Activated B cell treated with CpG ODN at 0.5 μM for 24 hours (primary cell): ENCODE results near the gene ATAD3A. TPM values are rescaled to one million over a fixed set of nuclear protein-coding genes. Genes with fewer than 3 reads are reported as not detected.
"Not testable (repeated sequence)": the region's sequence is repeated elsewhere in the genome, so short reads cannot be mapped to it uniquely, and the experiment has no call there.

Experiments
- ATAC-seq: fragments of 200-7000 bp; cut with Tn5 transposase; one replicate; pipeline ENCODE4 v1.10.0; 2021; ENCODE audit warnings: low read depth, mild to moderate bottlenecking, moderate library complexity
- CTCF ChIA-PET: fragments of 350-600 bp; sonication (Branson Sonifier 250); formaldehyde crosslinking; loops from one replicate; lab custom pipeline; 2021; ENCODE audit warnings: antibody characterized with exemption; lab: Charles Lee
- POLR2A ChIA-PET: fragments of 350-600 bp; sonication (Branson Sonifier 250); formaldehyde crosslinking; loops from one replicate; lab custom pipeline; 2021; ENCODE audit warnings: antibody characterized with exemption; lab: Charles Lee
- DNase-seq: peaks from one replicate; pipeline ENCODE4 v3.0.0; 2022
- H3K27ac Mint-ChIP-seq: one replicate; pipeline ENCODE4 v1.8.0; 2020; ENCODE audit warnings: mixed read lengths
- H3K27me3 Mint-ChIP-seq: one replicate; pipeline ENCODE4 v1.8.0; 2021; ENCODE audit warnings: mixed read lengths
- H3K36me3 Mint-ChIP-seq: one replicate; pipeline ENCODE4 v1.8.0; 2021; ENCODE audit warnings: low read depth, mixed read lengths
- H3K4me1 Mint-ChIP-seq: one replicate; pipeline ENCODE4 v1.8.0; 2021; ENCODE audit warnings: mixed read lengths
- H3K4me3 Mint-ChIP-seq: one replicate; pipeline ENCODE4 v1.8.0; 2020; ENCODE audit warnings: mild to moderate bottlenecking, mixed read lengths
- H3K9me3 Mint-ChIP-seq: one replicate; pipeline ENCODE4 v1.8.0; 2020; ENCODE audit warnings: mixed read lengths
- CTCF ChIP-seq: fragments of 200-600 bp; IDR thresholded peaks from one replicate; pipeline ENCODE4 v1.8.0; 2022; ENCODE audit warnings: antibody characterized with exemption, mild to moderate bottlenecking
- intact Hi-C: fragments of 100-400 bp; cut with micrococcal nuclease; formaldehyde crosslinking; loops from one replicate; pipeline ENCODE4 v1.15.1; 2024
- total RNA-seq: library from RNA; stranded (reverse); gene quantifications from 2 replicates; pipeline ENCODE4 v1.2.3, GENCODE V29; 2022

Gene ATAD3A
- total RNA-seq, result 26.1 and 32.4 TPM in 2 replicates

- Mint-ChIP-seq H3K27me3 (no peaks in the 10 kb centered on the region), H3K36me3 (peaks cover 11% of the 10 kb centered on the region), H3K9me3 (no peaks in the 10 kb centered on the region), H3K4me1 (peaks cover 14% of the 10 kb centered on the region), H3K4me3 (peak within 1 kb of the TSS; percentile 91), H3K27ac (peak within 1 kb of the TSS; percentile 87)
- ChIA-PET CTCF (no interaction called here), POLR2A (interaction anchor here (0.6 to 1.0 kb wide), 3 partner anchors 113 to 266 kb away, joined by 3 to 4 read pairs (median 3); partner anchors contain the start of gene CCNL2)
- intact Hi-C loops, result loop anchor here (2.0 to 5.0 kb wide), 2 partner anchors 63 to 266 kb away; partner anchors contain the start of genes NADK and SSU72
- no peak for TF ChIP-seq CTCF
- DNase-seq, result peak; percentile 87
- peak; percentile 92 for ATAC-seq
These were observed at the start of gene ATAD3A for GRCh38 chr1:1511533-1512285. Gene ATAD3A (plus strand): TSS chr1:1512162. CDS start chr1:1512269, 107 bp downstream.

- no peak overlapping the region for H3K27ac Mint-ChIP-seq
- TF ChIP-seq CTCF, result no peak
These were observed 49.5 kb upstream of the ATAD3A start for GRCh38 chr1:1462318-1462966.

GRCh38 chr1:1463312-1463711 lies 48.6 kb upstream of the ATAD3A start:
- Mint-ChIP-seq H3K9me3 (peaks cover 3% of the 10 kb centered on the region), H3K4me1 (peaks cover 3% of the 10 kb centered on the region), H3K27me3 (peaks cover 4% of the 10 kb centered on the region), H3K27ac (no peak overlapping the region), H3K4me3 (no peak overlapping the region), H3K36me3 (no peaks in the 10 kb centered on the region)
- TF ChIP-seq CTCF, result no peak
- ATAC-seq (no peak), DNase-seq (no peak)
- POLR2A ChIA-PET, result no interaction called here
- CTCF ChIA-PET, result no interaction called here
- intact Hi-C loops, result no loop called here

More at GRCh38 chr1:1462318-1462966, 49.5 kb upstream of the ATAD3A start:
- Mint-ChIP-seq H3K4me1 (peaks cover 3% of the 10 kb centered on the region), H3K9me3 (peaks cover 3% of the 10 kb centered on the region), H3K27me3 (peaks cover 4% of the 10 kb centered on the region), H3K4me3 (peak overlapping the region; percentile 53), H3K36me3 (no peaks in the 10 kb centered on the region)
- DNase-seq (no peak), ATAC-seq (peak; percentile 71)
- ChIA-PET CTCF (no interaction called here), POLR2A (interaction anchor here (0.6 kb wide), 1 partner anchor 446 kb away, joined by 8 read pairs; no protein-coding TSS in a partner anchor)
- intact Hi-C loops, result no loop called here

- intact Hi-C loops, H3K27me3 Mint-ChIP-seq, H3K9me3 Mint-ChIP-seq, ATAC-seq, POLR2A ChIA-PET, H3K27ac Mint-ChIP-seq, CTCF ChIA-PET, H3K4me3 Mint-ChIP-seq, H3K36me3 Mint-ChIP-seq, DNase-seq: not testable (repeated sequence)
- peaks cover 20% of the 10 kb centered on the region for H3K4me1 Mint-ChIP-seq
These were observed 43.6 kb upstream of the ATAD3A start for GRCh38 chr1:1468196-1468985.

GRCh38 chr1:1470626-1471388 lies 41.2 kb upstream of the ATAD3A start:
- intact Hi-C loops, result loop anchor here (1.0 to 2.0 kb wide), 6 partner anchors 34 to 144 kb away; partner anchors contain the start of genes AURKAIP1, CCNL2, MIB2 and MRPL20
- H3K27me3 Mint-ChIP-seq, result no peaks in the 10 kb centered on the region

More at GRCh38 chr1:1470626-1471388, 41.2 kb upstream of the ATAD3A start:
- no peak for TF ChIP-seq CTCF
- Mint-ChIP-seq H3K4me3 (peak overlapping the region; percentile 90), H3K4me1 (peaks cover 25% of the 10 kb centered on the region), H3K36me3 (peaks cover 3% of the 10 kb centered on the region), H3K27ac (peak overlapping the region; percentile 82), H3K9me3 (peaks cover 3% of the 10 kb centered on the region)
- ATAC-seq (peak; percentile 1), DNase-seq (no peak)
- ChIA-PET POLR2A (no interaction called here), CTCF (no interaction called here)
